Stimulated activated CD4-positive, alpha-beta T cell treated with anti-CD3 and anti-CD28 coated beads, TNF-alpha, amount 100 ng/mL, for 4 hours (primary cell): ENCODE data around the gene MAP3K3.

Experiments
- DNase-seq, 3 experiments: peaks; one replicate each; pipeline ENCODE4 v3.0.0-alpha.2; 2020; ENCODE audit warnings: low read depth in 3 of 3

The MAP3K3 gene

DNA sequence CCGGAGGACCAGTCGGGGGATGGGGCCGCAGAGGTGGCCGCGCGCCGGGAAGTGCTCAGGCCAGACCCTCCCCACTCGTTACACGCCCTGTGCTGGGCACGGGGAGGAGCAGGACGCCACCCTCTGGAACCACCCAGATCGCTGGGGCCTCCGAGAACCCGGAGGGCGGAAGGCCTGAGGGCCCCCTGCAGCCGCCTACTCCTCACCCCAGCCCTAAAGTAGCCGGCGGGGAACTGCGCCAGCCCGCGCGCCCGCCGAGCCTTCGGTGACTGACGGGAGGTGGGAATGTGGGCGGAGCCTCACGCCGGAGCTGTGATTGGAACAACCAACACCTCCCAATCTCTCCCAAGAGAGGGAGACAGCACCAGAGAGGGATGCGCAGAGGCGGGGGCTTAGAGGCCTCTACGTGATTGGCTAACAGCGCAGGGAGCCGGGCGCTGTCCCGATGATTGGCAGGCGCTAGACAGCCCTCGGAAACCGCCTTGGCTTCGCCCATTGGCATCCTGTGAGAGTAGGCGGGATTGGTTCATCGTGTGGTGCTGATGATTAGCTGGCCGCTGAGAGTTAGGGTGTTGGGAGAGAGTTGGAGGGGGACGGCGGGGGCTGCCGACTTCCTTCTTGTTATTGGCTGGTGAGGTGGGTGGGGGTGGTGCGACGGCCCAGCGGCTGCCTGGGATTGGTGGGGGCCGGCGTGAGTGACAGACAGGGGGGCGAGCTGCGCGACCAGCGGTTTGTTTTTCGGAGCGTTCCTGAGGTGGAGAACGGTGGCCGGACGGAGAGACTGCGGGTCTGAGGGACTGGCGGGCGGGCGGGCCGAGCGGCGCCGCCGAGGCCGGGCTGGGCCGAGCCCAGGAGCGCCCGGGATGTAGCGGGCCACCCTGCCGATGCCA is at the start of gene MAP3K3:
Gene MAP3K3, plus strand, starts transcription at position 734 of the 890 bp plus-strand sequence. CDS start 343 bp downstream, outside the sequence.
- DNase-seq = peak; percentile 89 to 95 (median 90)

DNA sequence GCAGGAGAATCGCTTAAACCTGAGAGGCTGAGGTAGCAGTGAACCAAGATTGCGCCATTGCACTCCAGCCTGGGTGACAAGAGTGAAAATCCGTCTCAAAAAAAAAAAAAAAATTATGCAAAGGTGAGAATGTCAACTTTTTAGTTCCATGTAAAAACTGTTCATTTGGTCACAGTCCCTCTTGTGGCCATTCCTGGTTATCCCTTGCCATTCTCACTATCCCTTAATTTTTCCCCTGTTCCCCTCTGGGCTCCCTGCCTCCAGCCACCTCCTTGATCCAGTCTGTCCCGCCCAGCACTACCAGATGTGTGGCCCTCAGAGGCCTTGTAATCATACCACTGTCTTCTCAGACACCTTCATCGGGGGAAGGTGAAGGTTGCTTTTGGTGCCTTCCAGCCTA is 48.6 kb upstream of the MAP3K3 start:
- DNase-seq = no peak

DNA sequence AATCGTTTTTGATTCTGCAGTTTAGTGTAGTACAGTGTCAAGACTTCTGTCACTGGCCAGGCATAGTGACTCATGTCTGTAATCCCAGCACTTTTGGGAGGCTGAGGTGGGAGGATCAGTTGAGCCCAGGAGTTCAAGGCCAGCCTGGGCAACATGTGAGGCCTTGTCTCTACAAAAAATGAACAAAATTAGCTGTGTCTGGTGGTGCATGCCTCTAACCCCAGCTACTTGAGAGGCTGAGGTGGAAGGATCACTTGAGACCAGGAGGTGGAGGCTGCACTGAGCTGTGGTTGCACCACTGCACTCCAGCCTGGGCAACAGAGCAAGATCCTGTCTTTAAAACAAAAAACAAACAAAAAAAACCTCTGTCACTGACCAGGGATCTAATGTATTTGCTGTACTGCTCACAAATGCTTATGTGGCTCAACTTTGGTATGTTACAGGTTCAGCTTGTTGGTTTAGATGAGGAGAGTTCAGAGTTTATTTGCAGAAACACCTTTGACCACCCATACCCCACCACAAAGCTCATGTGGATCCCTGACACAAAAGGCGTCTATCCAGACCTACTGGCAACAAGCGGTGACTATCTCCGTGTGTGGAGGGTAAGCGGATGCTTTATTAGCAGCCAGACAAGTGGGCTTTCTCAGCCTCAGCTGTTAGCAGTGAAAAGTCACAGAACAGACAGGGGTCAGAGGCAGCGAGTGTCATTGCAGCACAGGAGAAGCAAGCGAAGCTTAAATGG is 44.0 kb upstream of the MAP3K3 start:
- no peak for DNase-seq

DNA sequence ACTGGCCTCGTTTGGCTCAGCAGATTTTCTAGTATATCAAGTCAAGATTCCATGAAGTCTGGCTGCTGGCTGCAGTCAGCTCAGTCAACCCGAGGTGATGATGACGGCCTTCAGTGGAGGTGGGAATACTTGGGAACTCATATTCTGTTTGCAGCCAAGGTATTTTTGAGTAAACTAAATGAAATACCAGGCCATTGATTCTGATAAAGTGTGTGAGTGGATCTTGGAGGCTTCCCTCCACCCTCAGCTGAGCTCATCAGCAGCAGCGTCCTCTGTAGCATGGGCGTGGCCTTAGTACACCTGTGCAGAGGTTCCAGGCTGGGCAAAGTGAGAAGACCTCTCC is 43.5 kb upstream of the MAP3K3 start:
- DNase-seq = no peak

DNA sequence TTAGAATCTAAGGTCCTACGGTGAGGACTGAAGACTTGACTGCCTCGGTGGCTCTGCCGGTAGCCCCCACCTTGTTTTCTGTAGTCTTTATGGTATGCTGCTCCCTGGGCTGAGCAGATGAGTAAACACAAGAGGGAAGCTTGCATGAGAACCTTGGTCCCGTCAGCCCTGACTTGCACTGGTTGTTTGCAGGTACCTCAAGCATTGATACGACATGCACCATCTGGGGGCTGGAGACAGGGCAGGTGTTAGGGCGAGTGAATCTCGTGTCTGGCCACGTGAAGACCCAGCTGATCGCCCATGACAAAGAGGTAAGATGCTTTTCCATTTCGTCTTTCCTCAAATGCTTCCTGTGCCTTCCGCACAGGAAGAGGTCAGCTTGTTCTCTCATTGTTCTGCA is 42.6 kb upstream of the MAP3K3 start:
- DNase-seq = no peak

DNA sequence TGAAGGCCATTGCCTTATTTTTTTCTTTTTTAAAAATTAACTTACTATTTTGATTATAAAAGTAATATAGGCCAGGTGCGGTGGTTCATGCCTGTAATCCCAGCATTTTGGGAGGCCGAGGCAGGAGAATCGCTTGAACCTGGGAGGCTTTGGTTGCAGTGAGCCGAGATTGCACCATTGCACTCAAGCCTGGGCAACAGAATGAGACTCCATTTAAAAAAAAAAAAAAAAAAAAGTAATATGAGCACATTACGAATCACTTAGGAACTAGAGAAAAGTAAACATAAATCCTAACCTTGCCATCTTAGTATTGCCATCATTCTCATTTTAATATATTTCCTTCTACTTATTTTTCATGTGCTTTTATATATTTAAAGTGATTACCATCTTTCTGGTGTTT is 34.4 kb upstream of the MAP3K3 start:
- DNase-seq = no peak

DNA sequence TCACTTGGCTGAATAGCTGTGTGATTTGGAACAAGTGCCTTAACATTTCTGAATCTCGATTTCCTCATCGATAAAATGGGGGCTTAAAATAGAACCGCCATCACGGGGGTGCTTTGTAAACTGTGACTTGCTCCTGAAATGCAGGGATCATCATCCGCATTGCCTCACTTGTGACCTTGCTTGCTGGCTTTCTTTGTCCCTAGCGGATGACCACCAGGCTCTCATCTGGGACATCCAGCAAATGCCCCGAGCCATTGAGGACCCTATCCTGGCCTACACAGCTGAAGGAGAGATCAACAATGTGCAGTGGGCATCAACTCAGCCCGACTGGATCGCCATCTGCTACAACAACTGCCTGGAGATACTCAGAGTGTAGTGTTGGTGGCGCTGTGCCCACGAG is 33.4 kb upstream of the MAP3K3 start:
- DNase-seq = no peak

DNA sequence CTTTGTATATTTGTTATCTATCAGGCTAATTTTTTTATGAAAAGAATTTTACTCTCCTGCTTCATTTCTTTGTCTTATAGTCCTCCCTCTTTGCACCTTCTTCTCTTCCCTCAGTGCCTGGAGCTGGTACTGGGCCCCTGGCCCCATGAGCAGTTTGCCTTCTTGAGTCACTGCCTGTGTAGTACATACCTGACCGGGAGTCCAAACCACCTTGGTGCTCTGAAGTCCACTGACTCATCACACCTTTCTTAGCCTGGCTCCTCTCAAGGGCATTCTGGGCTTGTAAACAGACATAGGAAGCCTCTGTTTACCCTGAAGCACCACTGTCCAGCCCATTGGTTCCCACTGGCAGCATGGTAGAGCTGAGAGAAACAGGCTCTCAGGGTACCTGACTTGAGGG is 32.6 kb upstream of the MAP3K3 start:
- DNase-seq = no peak

DNA sequence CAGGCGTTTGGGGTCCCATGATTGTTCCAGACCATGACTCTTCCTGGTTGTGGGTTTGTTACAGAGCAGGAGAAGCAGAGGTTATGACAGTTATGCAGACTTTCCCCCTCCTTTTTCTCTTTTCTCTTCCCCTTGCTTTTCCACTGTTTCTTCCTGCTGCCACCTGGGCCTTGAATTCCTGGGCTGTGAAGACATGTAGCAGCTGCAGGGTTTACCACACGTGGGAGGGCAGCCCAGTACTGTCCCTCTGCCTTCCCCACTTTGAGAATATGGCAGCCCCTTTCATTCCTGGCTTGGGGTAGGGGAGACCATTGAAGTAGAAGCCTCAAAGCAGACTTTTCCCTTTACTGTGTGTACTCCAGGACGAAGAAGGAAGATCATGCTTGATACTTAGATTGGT is 29.4 kb upstream of the MAP3K3 start:
- DNase-seq = no peak

DNA sequence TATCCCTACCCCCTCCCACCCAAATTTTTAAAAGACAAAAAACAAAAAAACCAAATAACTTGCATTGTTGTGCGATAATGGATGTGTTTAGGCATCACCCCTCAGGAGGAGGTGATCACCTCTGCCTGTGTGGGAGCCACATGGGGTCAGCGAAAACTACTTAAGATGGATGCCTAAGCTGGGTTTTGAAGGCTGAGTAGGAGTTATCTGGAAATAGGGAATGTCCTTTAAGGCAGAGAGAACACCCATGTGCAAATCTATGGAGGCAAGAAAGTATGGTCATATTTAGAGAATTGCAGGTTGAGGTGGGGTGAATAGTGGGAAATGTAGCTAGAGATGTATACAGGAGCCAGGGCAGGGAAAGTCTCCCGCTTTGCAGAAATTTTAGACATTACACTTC is 27.1 kb upstream of the MAP3K3 start:
- DNase-seq = no peak

DNA sequence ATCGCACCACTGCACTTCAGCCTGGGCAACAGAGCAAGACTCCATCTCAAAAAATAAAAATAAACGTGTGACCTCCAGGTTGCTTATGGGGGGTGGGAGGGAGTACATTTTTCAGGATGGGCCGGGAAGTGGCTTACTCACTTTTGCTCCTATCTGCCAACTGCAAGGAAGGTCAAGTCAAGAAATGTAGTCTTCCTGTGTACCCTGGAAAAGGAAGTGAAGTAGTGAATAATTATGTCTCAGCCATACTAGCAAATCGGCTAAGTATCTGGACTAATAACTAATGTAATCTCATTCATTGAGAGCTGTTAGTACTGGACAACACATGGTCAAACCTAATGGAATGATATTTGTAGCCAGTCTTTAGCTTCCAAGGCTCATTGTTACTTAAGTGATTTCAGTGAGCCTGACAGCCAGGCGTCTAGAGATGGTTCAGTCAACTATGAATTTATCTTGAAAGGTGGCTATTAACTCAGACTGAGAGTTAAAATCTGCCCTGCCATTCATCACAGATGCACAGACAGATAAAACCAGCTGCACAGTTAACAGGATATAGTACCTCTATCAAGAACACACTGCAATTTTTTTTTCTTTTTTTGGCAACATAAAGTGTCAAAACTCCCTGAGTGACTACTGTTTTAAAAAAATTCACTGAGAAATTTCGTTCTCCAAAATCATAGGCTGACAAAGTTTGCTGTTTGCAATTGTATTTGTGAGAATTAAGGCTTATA is 25.2 kb upstream of the MAP3K3 start:
- DNase-seq = no peak

DNA sequence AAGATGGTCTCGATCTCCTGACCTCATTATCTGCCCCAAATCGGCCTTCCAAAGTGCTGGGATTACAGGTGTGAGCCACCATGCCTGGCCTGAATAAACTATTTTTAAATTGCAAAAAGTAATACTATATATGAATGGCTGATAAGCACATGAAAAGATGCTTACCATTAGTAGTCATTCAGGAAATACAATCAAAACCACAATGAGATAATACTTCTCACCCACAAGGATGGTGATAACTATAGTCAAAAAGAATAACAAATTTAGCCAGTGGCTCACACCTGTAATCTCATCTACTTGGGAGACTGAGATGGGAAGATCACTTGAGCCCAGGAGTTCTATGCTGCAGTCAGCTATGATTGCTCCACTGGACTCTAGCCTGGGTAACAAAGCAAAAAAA is 23.9 kb upstream of the MAP3K3 start:
- DNase-seq = no peak

DNA sequence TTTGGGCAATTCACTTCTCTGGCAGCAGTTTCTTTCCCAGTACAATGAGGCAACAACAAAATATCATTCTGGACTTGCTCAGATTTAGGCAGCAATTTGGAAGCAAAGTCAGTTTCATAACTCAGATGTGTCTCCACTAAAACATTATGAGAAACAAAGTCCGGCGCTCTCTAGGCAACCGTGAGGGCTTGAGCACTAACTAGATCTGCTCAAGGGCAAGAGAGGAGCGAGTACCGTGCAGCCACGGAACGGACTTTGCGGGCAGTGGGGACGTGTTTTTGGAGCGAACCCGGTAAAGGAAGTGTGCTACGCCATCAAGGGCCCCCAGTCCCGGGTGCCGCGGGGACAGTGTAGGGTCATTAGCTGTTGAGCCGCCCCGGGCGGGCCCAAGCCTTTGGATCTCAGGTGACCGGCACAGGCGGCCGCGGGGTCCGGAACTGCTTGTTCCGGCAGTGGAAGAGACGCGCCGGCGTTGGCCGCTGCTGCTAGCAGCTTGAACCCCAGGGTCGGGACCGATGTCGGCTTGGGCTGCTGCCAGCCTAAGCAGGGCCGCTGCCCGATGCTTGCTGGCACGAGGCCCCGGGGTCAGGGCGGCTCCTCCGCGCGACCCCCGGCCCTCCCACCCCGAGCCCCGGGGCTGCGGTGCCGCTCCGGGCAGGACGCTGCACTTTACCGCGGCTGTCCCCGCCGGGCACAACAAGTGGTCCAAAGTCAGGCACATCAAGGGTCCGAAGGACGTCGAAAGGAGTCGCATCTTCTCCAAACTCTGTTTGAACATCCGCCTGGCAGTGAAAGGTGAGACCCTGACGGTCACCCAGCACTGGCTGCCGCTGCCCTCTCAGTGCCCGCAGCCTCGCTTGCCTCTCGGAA is 21.4 kb upstream of the MAP3K3 start, which contains the start of gene TACO1:
Gene TACO1, plus strand, starts transcription at position 327 of the 870 bp plus-strand sequence. Its CDS starts 189 bp downstream, at position 516.
- DNase-seq = peak; percentile 58 to 78 (median 66)

DNA sequence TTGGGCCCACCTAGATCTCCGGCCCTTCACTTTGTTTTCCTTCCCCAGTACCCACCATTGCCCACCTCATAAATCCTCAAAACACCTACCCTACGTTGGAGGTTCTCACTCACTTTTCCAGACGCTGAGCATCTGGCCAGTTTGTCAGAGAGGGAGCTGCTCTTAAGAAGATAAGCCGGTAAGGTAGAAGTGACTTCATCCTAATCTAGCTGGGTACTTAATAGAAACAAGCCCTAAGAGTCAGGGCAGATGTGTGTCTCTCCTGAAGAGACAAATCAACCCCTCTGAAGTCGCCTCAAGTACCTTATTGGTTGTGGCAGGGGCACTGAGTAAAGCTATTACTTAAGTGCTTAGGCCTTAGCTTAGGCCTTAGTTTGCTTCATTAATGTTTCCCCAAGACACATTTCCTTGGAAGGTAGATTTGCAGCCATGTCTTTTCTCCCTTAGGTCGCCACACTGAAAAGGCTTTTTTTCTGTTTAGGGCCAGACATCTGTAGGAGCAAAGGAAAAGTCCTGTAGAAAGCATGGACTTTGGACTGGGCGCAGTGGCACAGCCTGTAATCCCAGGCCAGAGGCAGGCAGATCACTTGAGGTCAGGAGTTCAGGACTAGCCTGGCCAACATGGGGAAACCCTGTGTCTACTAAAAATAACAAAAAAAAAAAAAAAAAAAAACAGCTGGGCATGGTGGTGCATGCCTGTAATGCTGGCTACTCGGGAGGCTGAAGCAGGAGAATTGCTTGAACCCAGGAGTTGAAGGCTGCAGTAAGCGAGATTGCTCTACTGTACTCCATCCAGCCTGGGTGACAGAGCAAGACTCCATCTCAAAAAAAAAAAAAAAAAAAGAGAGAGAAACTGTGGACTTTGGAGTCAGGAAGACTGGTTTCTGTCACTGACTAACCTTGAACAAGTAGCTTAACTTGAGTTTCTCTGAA is 20.5 kb upstream of the MAP3K3 start:
- DNase-seq = no peak

DNA sequence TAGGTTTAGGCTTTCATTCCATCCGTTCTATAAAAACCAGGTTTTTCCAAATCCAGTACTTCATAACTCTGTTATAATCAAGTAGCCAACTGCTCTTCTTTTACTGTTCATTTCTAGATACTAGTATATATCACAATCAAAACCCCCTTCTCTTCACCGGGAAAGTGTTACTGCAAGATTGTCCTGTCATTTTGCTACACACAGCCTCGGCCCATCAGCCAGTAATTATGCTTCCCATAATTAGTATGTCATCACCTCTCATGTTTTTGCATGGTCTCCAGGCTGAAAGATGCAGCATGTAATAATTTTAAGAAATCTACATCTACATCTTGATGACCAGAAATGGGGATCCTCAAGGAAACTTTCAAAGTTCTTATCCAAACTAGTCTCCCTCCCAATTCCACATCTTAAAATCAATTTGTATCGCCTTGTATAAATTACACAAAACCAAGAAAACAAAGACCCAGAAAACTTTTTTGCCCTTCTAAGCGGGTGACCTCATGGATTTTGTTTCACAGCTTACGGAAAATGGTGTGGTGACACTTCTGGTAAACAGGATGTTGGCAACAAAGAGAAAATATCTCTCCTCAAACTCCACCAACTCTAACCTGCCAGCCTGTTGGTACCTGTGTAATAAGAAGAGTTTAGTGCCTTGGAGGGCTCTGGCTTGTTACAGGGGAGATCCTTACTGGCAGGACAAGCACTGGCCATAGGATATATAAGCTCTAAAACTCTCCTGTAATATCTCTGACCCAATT is 12.2 kb upstream of the MAP3K3 start:
- no peak for DNase-seq

DNA sequence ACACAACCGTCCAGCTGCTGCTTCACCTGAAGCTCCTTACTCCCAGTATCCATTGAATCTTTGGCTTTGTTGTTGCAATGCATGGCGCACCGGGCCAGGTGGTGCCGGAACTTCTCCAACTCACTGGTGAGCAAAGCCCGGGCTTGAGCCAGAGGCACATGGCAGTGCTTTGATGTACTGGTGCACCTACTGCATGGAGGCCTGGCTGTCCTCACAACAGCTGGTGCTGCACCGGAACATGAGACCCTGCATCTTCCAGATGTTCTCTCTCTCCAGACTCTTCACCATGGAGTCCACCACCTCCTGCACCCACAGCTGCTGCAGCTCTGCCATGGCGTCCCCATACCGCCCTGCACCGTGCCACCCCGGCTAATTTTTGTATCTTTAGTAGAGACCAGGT is 11.4 kb upstream of the MAP3K3 start:
- no peak for DNase-seq

DNA sequence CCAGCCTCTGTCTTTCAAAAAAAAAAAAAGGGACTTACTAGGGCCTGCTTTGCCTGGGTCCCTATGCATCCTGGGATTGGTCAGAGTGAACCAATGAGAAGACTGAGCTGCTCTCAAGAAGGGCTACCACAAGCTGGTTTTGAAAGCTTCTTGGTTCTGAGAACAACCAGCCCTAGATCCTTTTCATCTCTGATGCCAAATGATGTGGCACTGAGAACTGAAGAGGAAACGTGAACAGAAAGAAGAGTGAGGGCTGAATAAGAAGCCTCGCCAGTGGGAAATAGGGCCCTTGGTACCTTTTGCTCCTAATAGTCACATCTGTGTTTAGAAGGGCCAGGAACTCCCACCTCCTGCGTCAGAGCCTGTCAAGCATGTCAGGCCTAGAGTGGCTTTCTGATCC is 10.9 kb upstream of the MAP3K3 start:
- DNase-seq = no peak

DNA sequence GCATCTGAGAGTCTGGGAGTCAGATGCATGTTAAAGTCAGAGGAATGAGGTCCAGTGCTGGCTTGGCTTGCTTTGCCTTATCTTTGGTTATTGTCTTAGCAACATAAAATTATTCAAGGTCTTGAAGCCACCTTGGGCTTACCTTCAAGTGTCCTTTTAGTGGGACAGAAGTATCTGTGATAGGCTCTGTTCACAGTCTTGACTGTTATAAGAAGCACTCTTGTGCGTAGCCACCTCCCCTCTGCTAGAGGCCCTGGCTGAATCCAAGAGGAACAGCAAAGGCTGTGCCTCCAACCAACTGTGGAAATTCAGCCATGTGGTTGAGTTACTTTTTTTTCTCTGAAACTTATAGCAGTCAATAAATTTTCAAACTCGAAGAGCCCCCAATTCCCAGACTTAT is 8.6 kb upstream of the MAP3K3 start:
- no peak for DNase-seq

DNA sequence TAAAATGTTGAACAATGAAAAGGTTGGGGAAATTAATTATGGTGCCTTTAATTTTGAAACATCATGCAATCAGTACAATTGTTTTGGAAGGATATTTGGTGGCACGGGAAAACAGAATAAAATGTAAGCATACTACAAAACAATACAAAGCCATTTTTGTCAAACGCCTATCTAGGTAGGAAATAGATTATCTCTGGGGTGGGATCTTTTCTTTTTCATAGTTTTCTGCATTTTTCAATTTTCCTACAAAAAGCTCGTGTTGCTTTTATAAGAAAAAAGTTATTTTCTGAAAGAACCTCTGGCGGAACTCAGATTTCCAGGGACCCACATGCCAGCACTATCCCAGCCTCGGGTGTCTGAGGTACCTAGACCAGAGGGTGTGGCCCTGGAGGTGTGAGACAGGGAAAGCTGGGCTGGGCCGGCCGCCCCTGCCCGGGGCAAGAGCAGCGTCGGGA is 961 bp upstream of the MAP3K3 start:
- DNase-seq = no peak
